ENCODE measurements around the gene ZNF681.

Gene ZNF681

DNA sequence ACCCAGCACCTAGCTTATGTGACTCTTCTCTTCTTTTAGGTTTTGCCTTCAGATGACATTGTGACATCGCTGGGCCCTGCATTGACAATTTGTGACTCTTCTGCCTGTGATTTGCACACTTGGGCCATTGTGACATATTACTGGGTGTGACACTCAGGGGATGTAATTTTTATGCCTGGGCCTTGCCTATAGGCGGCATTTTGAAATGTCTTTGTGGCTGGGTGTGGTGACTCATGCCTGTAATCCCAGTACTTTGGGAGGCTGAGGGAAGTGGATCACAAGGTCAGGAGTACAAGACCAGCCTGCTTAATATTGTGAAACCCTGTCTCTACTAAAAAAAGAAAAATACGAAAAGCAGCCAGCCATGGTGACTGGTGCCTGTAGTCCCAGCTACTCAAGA, 28.4 kb upstream of the ZNF681 start:
- H3K4me2 ChIP-seq (ENCODE audit: insufficient read depth, low read length), result no peak overlapping the region
- no peaks in the 10 kb centered on the region for H3K27me3 ChIP-seq (ENCODE audit: insufficient read depth, low read length, poor library complexity)
- H4K20me1 ChIP-seq (ENCODE audit: insufficient read depth, low read length), result no peaks in the 10 kb centered on the region
- H2AFZ ChIP-seq (ENCODE audit: low read depth, low read length), result no peak overlapping the region
- TF ChIP-seq, protein P1, sequence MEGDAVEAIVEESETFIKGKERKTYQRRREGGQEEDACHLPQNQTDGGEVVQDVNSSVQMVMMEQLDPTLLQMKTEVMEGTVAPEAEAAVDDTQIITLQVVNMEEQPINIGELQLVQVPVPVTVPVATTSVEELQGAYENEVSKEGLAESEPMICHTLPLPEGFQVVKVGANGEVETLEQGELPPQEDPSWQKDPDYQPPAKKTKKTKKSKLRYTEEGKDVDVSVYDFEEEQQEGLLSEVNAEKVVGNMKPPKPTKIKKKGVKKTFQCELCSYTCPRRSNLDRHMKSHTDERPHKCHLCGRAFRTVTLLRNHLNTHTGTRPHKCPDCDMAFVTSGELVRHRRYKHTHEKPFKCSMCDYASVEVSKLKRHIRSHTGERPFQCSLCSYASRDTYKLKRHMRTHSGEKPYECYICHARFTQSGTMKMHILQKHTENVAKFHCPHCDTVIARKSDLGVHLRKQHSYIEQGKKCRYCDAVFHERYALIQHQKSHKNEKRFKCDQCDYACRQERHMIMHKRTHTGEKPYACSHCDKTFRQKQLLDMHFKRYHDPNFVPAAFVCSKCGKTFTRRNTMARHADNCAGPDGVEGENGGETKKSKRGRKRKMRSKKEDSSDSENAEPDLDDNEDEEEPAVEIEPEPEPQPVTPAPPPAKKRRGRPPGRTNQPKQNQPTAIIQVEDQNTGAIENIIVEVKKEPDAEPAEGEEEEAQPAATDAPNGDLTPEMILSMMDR (IDR thresholded peaks at IDR 0.05; ENCODE audit: borderline replicate concordance, extremely low read depth, low read length, poor library complexity, severe bottlenecking), result no peak
- no peak for TF ChIP-seq EZH2 (IDR thresholded peaks at IDR 0.05; ENCODE audit: borderline replicate concordance, low read depth, low read length, severe bottlenecking)
- H3K9ac ChIP-seq (ENCODE audit: low read depth, low read length), result no peak overlapping the region
- DNase-seq (no peak), ATAC-seq (ENCODE audit: insufficient read depth, low read depth) (no peak)
- no peaks in the 10 kb centered on the region for H3K9me3 ChIP-seq (ENCODE audit: insufficient read depth, low read length, severe bottlenecking)
- no peaks in the 10 kb centered on the region for H3K4me1 ChIP-seq (ENCODE audit: insufficient read depth, low read length)
- H3K27ac ChIP-seq (ENCODE audit: low read length), result no peak overlapping the region
- no peak overlapping the region for H3K4me3 ChIP-seq (ENCODE audit: low read depth in 1 of 2, low read length in 2 of 2)
- H3K36me3 ChIP-seq (ENCODE audit: insufficient read depth, low read length), result peaks cover 33% of the 10 kb centered on the region
- H3K79me2 ChIP-seq (ENCODE audit: insufficient read depth, low read length), result peaks cover 6% of the 10 kb centered on the region; the same call in 1 of the 2 replicates

DNA sequence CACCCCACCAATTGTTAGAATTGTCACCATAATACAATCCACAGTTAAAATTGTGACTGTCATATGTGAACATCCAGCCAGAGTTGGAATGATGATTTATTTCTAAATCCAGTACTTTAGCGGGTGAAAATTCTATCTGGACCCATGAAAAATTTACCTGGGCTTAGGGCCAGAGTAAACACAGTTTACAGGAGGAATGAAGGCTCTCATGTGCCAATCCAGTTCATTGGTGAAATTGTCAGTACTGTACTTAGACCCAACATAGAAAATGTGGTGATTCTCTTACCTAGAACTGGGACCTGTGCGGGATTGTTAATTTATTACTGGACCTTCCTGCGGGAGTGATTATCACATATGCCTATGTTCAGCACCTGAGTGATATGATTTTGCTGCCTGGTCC, 27.3 kb upstream of the ZNF681 start:
- Histone ChIP-seq H4K20me1 (ENCODE audit: insufficient read depth, low read length) (no peaks in the 10 kb centered on the region), H2AFZ (ENCODE audit: low read depth, low read length) (no peak overlapping the region), H3K36me3 (ENCODE audit: insufficient read depth, low read length) (peaks cover 41% of the 10 kb centered on the region), H3K4me2 (ENCODE audit: insufficient read depth, low read length) (no peak overlapping the region), H3K4me3 (ENCODE audit: low read depth in 1 of 2, low read length in 2 of 2) (no peak overlapping the region), H3K27ac (ENCODE audit: low read length) (no peak overlapping the region), H3K4me1 (ENCODE audit: insufficient read depth, low read length) (no peaks in the 10 kb centered on the region), H3K79me2 (ENCODE audit: insufficient read depth, low read length) (peaks cover 6% of the 10 kb centered on the region; the same call in 1 of the 2 replicates), H3K9me3 (ENCODE audit: insufficient read depth, low read length, severe bottlenecking) (no peaks in the 10 kb centered on the region), H3K27me3 (ENCODE audit: insufficient read depth, low read length, poor library complexity) (no peaks in the 10 kb centered on the region), H3K9ac (ENCODE audit: low read depth, low read length) (no peak overlapping the region)
- DNase-seq (no peak), ATAC-seq (ENCODE audit: insufficient read depth, low read depth) (no peak)
- no peak for TF ChIP-seq EZH2 (IDR thresholded peaks at IDR 0.05; ENCODE audit: borderline replicate concordance, low read depth, low read length, severe bottlenecking)
- TF ChIP-seq, protein P1 (IDR thresholded peaks at IDR 0.05; ENCODE audit: borderline replicate concordance, extremely low read depth, low read length, poor library complexity, severe bottlenecking), result no peak

DNA sequence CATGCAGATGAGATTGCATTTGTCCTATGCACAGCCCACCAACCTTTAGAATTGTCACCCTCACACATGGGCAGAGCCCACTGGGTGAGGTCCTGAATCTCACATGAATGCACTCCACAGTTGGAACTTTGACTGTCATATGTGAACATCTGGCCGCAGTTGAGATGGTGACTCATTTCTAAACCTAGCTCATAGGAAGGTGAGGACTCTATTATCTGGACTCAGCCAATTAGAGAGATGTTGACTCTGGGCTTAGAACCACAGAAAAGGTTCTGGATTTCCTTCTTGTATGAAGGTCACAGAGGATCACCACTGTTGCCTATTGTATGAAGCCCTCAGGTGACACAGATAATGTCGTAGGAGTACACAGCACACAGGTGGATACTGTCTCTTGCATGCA, 25.6 kb upstream of the ZNF681 start:
- Histone ChIP-seq H3K27ac (ENCODE audit: low read length) (no peak overlapping the region), H3K27me3 (ENCODE audit: insufficient read depth, low read length, poor library complexity) (no peaks in the 10 kb centered on the region), H4K20me1 (ENCODE audit: insufficient read depth, low read length) (no peaks in the 10 kb centered on the region), H2AFZ (ENCODE audit: low read depth, low read length) (no peak overlapping the region), H3K9me3 (ENCODE audit: insufficient read depth, low read length, severe bottlenecking) (no peaks in the 10 kb centered on the region), H3K79me2 (ENCODE audit: insufficient read depth, low read length) (peaks cover 6% of the 10 kb centered on the region; the same call in 1 of the 2 replicates), H3K4me2 (ENCODE audit: insufficient read depth, low read length) (no peak overlapping the region), H3K9ac (ENCODE audit: low read depth, low read length) (no peak overlapping the region), H3K4me3 (ENCODE audit: low read depth in 1 of 2, low read length in 2 of 2) (no peak overlapping the region), H3K4me1 (ENCODE audit: insufficient read depth, low read length) (no peaks in the 10 kb centered on the region), H3K36me3 (ENCODE audit: insufficient read depth, low read length) (peaks cover 54% of the 10 kb centered on the region)
- no peak for ATAC-seq (ENCODE audit: insufficient read depth, low read depth)
- TF ChIP-seq, protein P1 (IDR thresholded peaks at IDR 0.05; ENCODE audit: borderline replicate concordance, extremely low read depth, low read length, poor library complexity, severe bottlenecking), result no peak
- TF ChIP-seq EZH2 (IDR thresholded peaks at IDR 0.05; ENCODE audit: borderline replicate concordance, low read depth, low read length, severe bottlenecking), result no peak
- DNase-seq, result no peak

DNA sequence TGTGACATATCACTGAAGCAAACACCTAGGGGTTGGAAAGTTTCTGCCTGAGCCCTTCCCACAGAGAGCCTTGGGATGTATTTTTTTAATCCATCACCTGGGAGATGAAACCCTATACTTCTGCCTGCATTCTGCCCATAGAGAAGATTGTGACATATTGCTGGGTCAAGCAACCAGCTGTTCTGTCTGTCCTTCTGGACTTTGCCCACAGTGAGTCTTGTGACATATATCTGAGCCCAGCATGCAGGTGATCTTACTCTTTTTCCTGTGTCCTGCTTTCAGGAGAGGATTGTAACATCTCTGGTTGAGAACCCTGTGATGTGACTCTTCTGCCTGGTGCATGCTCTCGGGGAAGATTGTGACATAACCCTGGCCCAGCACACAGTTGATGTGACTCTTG, 24.9 kb upstream of the ZNF681 start:
- H3K4me1 ChIP-seq (ENCODE audit: insufficient read depth, low read length), result no peaks in the 10 kb centered on the region
- no peak overlapping the region for H3K4me3 ChIP-seq (ENCODE audit: low read depth in 1 of 2, low read length in 2 of 2)
- H3K4me2 ChIP-seq (ENCODE audit: insufficient read depth, low read length), result no peak overlapping the region
- no peaks in the 10 kb centered on the region for H4K20me1 ChIP-seq (ENCODE audit: insufficient read depth, low read length)
- H3K9ac ChIP-seq (ENCODE audit: low read depth, low read length), result no peak overlapping the region
- no peak overlapping the region for H2AFZ ChIP-seq (ENCODE audit: low read depth, low read length)
- TF ChIP-seq, protein P1 (IDR thresholded peaks at IDR 0.05; ENCODE audit: borderline replicate concordance, extremely low read depth, low read length, poor library complexity, severe bottlenecking), result no peak
- no peak for TF ChIP-seq EZH2 (IDR thresholded peaks at IDR 0.05; ENCODE audit: borderline replicate concordance, low read depth, low read length, severe bottlenecking)
- no peaks in the 10 kb centered on the region for H3K27me3 ChIP-seq (ENCODE audit: insufficient read depth, low read length, poor library complexity)
- no peak overlapping the region for H3K27ac ChIP-seq (ENCODE audit: low read length)
- peaks cover 53% of the 10 kb centered on the region for H3K36me3 ChIP-seq (ENCODE audit: insufficient read depth, low read length)
- peaks cover 3% of the 10 kb centered on the region; the same call in 1 of the 2 replicates for H3K79me2 ChIP-seq (ENCODE audit: insufficient read depth, low read length)
- ATAC-seq (ENCODE audit: insufficient read depth, low read depth) (no peak), DNase-seq (no peak)
- no peaks in the 10 kb centered on the region for H3K9me3 ChIP-seq (ENCODE audit: insufficient read depth, low read length, severe bottlenecking)

Measured in DND-41 (cell line).